ENCODE results near the gene ARSG.

ARSG gene

GRCh38 chr17:68468788-68469187 is 177.5 kb downstream of the ARSG start:
- Histone ChIP-seq H3K4me3 (IDR thresholded peaks at IDR 0.05; ENCODE audit: insufficient read depth, low read depth, low read length) (no peak overlapping the region), H3K36me3 (ENCODE audit: insufficient read depth) (no peaks in the 10 kb centered on the region), H2AFZ (ENCODE audit: low read depth) (no peak overlapping the region), H3K27me3 (ENCODE audit: insufficient read depth, low read depth) (no peaks in the 10 kb centered on the region), H3K27ac (no peak overlapping the region), H3K9ac (no peak overlapping the region), H3K79me2 (ENCODE audit: insufficient read depth, low read depth) (no peaks in the 10 kb centered on the region), H3K4me2 (no peak overlapping the region), H3K4me1 (ENCODE audit: low read depth, poor library complexity, severe bottlenecking) (peaks cover 11% of the 10 kb centered on the region), H4K20me1 (ENCODE audit: insufficient read depth) (no peaks in the 10 kb centered on the region)
- TF ChIP-seq CTCF (conservative IDR thresholded peaks at IDR 0.05; ENCODE audit: low read depth, low read length), result no peak
